Stomach (tissue), 4 donors: ENCODE results near the gene SNX27.

Experiments
- CTCF ChIP-seq, 7 experiments: fragments of 450-650 bp in 4 of 7; fragments of 200-600 bp in 3 of 7; sonication (generic) in 3 of 7; IDR thresholded peaks; one replicate each; pipeline ENCODE4 v1.5.1; 2016 to 2019; ENCODE audit warnings: antibody characterized with exemption in 7 of 7, control low read depth in 2 of 7, mild to moderate bottlenecking in 1 of 7
- EP300 ChIP-seq: sonication (generic); formaldehyde crosslinking; IDR thresholded peaks from one replicate; pipeline ENCODE4 v1.6.1; 2017; ENCODE audit warnings: antibody characterized with exemption
- POLR2A ChIP-seq, 4 donors: fragments of 450-650 bp; IDR thresholded peaks; one replicate each; pipeline ENCODE4 v1.6.1; 2016; ENCODE audit warnings: antibody characterized with exemption in 4 of 4, control low read depth in 2 of 4, mild to moderate bottlenecking in 1 of 4, moderate library complexity in 1 of 4

DNA sequence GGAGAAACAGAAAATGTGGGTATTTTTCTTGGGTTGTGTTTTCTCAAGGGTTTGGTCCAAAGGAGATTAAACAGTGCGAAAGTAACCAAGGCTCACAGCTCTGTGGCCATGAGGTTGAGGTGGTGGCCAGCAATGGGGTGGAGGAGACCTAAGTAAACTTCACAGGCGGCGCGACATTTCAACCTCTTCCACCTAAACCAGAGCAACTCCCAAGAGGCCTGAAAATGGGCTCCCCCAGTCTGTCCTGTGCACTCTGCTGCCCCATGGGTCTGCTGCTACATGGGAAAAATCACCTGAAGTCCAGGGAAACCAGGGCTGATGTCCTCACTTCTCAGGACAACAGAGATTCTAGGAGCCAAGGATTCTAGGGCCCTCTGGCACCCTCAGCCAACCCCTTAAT lies 92.4 kb downstream of the SNX27 start:
- TF ChIP-seq CTCF (IDR thresholded peaks at IDR 0.05), result no peak
- no peak for TF ChIP-seq POLR2A (IDR thresholded peaks at IDR 0.05)
- TF ChIP-seq EP300, result no peak
